CD4-positive, CD25-positive, alpha-beta regulatory T cell (primary cell): Measurements from ENCODE around the gene PDGFD. TPM values are rescaled to one million over a fixed set of nuclear protein-coding genes. Genes with fewer than 3 reads are reported as not detected.

Source experiments
- ATAC-seq, 2 donors: fragments of 150-1000 bp; cut with Tn5 transposase; one replicate each; pipeline ENCODE4 v1.10.0; 2021; ENCODE audit warnings: low read depth in 2 of 2, moderate number of reproducible peaks in 2 of 2, moderate library complexity in 1 of 2
- DNase-seq, 3 donors: peaks; one replicate each; pipeline versions ENCODE4 v3.0.0 to v3.0.0-alpha.2; 2012 to 2022; ENCODE audit warnings: mixed read lengths in 1 of 3
- H3K27ac ChIP-seq: one replicate; pipeline ENCODE4 v1.7.0; 2013; ENCODE audit warnings: mild to moderate bottlenecking, low read length; ENCODE audit not compliant: insufficient read depth, poor library complexity, severe bottlenecking
- H3K27me3 ChIP-seq: one replicate; pipeline ENCODE4 v1.7.0; 2013; ENCODE audit warnings: low read length; ENCODE audit not compliant: control insufficient read depth, insufficient read depth
- H3K36me3 ChIP-seq: one replicate; pipeline ENCODE4 v1.7.0; 2013; ENCODE audit warnings: mild to moderate bottlenecking, low read length, moderate library complexity; ENCODE audit not compliant: control insufficient read depth, insufficient read depth
- H3K4me1 ChIP-seq: 2 replicates; pipeline ENCODE4 v1.7.0; 2013; ENCODE audit warnings: mild to moderate bottlenecking, low read length; ENCODE audit not compliant: insufficient read depth, control insufficient read depth, poor library complexity, severe bottlenecking
- H3K4me3 ChIP-seq: one replicate; pipeline ENCODE4 v1.7.0; 2013; ENCODE audit warnings: low read depth, mild to moderate bottlenecking, low read length, moderate library complexity
- H3K9me3 ChIP-seq, 2 experiments: 1 replicate in 1 of 2; 2 replicates in 1 of 2; pipeline ENCODE4 v1.7.0; 2013; ENCODE audit warnings: low read length in 2 of 2, mild to moderate bottlenecking in 1 of 2, moderate library complexity in 1 of 2; ENCODE audit not compliant: control insufficient read depth in 2 of 2
- H3K27ac Mint-ChIP-seq, 3 donors: one replicate each; pipeline ENCODE4 v1.8.0; 2020 to 2022; ENCODE audit warnings: mild to moderate bottlenecking in 3 of 3, mixed read lengths in 3 of 3, moderate library complexity in 2 of 3
- H3K27me3 Mint-ChIP-seq: one replicate; pipeline ENCODE4 v1.8.0; 2022; ENCODE audit warnings: mild to moderate bottlenecking, mixed read lengths
- H3K36me3 Mint-ChIP-seq: one replicate; pipeline ENCODE4 v1.8.0; 2020; ENCODE audit warnings: mixed read lengths
- H3K4me1 Mint-ChIP-seq, 4 donors: one replicate each; pipeline ENCODE4 v1.8.0; 2020 to 2022; ENCODE audit warnings: mixed read lengths in 4 of 4, mild to moderate bottlenecking in 1 of 4
- H3K4me3 Mint-ChIP-seq, 4 donors: one replicate each; pipeline ENCODE4 v1.8.0; 2020 to 2022; ENCODE audit warnings: mild to moderate bottlenecking in 4 of 4, mixed read lengths in 4 of 4, moderate library complexity in 3 of 4
- H3K9me3 Mint-ChIP-seq, 7 donors: one replicate each; pipeline ENCODE4 v1.8.0; 2020 to 2022; ENCODE audit warnings: mixed read lengths in 7 of 7, mild to moderate bottlenecking in 3 of 7, moderate library complexity in 2 of 7
- polyA plus RNA-seq, 4 donors: library from polyadenylated mRNA; unstranded; fragments of 300-500 nt; fragmentation: Illumina TruSeq; gene quantifications; one replicate each; pipeline ENCODE4 v1.2.3, GENCODE V29; 2021
- total RNA-seq: library from RNA; stranded (reverse); gene quantifications from one replicate; pipeline ENCODE4 v1.2.3, GENCODE V29; 2022

The PDGFD gene
- total and polyA plus RNA-seq, 5 donors from 2014 or later = 0.05 TPM; not detected in 4

GRCh38 chr11:103867481-103867880, 296.5 kb downstream of the PDGFD start:
- H3K27me3 Mint-ChIP-seq = no peaks in the 10 kb centered on the region
- Histone ChIP-seq H3K27ac (no peak overlapping the region), H3K4me1 (no peaks in the 10 kb centered on the region), H3K4me3 (no peak overlapping the region), H3K27me3 (no peaks in the 10 kb centered on the region), H3K36me3 (no peaks in the 10 kb centered on the region), H3K9me3 (no peaks in the 10 kb centered on the region)
- no peaks in the 10 kb centered on the region for H3K36me3 Mint-ChIP-seq
- H3K4me3 Mint-ChIP-seq = no peak overlapping the region
- no peak overlapping the region for H3K27ac Mint-ChIP-seq
- H3K9me3 Mint-ChIP-seq = peaks cover 0 to 3% (median 0%) of the 10 kb centered on the region in 7 donors
- no peaks in the 10 kb centered on the region for H3K4me1 Mint-ChIP-seq
- DNase-seq (no peak), ATAC-seq (no peak)

- Histone ChIP-seq H3K27me3 (no peaks in the 10 kb centered on the region), H3K4me1 (no peaks in the 10 kb centered on the region), H3K27ac (no peak overlapping the region), H3K9me3 (no peaks in the 10 kb centered on the region), H3K36me3 (no peaks in the 10 kb centered on the region), H3K4me3 (no peak overlapping the region)
- DNase-seq (no peak), ATAC-seq (no peak)
- Mint-ChIP-seq H3K27me3 (no peaks in the 10 kb centered on the region), H3K4me3 (no peak overlapping the region), H3K27ac (no peak overlapping the region), H3K9me3 (peaks cover 0 to 3% (median 0%) of the 10 kb centered on the region in 7 donors), H3K36me3 (no peaks in the 10 kb centered on the region), H3K4me1 (no peaks in the 10 kb centered on the region)
Measured at GRCh38 chr11:103863497-103863896, 300.4 kb downstream of the PDGFD start.

GRCh38 chr11:103862802-103863174, 301.2 kb downstream of the PDGFD start:
- Histone ChIP-seq H3K27ac (no peak overlapping the region), H3K36me3 (no peaks in the 10 kb centered on the region), H3K4me3 (no peak overlapping the region), H3K4me1 (no peaks in the 10 kb centered on the region), H3K9me3 (no peaks in the 10 kb centered on the region), H3K27me3 (no peaks in the 10 kb centered on the region)
- Mint-ChIP-seq H3K4me1 (no peaks in the 10 kb centered on the region), H3K27me3 (no peaks in the 10 kb centered on the region), H3K27ac (no peak overlapping the region), H3K36me3 (no peaks in the 10 kb centered on the region), H3K9me3 (peaks cover 0 to 3% (median 0%) of the 10 kb centered on the region in 7 donors), H3K4me3 (no peak overlapping the region)
- DNase-seq (no peak), ATAC-seq (no peak)

GRCh38 chr11:103862094-103862801, 301.7 kb downstream of the PDGFD start:
- no peak overlapping the region for H3K27ac ChIP-seq
- ATAC-seq (no peak), DNase-seq (no peak)
- Mint-ChIP-seq H3K27ac (no peak overlapping the region), H3K9me3 (peaks cover 0 to 3% (median 0%) of the 10 kb centered on the region in 7 donors), H3K27me3 (no peaks in the 10 kb centered on the region), H3K36me3 (no peaks in the 10 kb centered on the region), H3K4me3 (no peak overlapping the region), H3K4me1 (no peaks in the 10 kb centered on the region)
- H3K36me3 ChIP-seq = no peaks in the 10 kb centered on the region
- H3K9me3 ChIP-seq = no peaks in the 10 kb centered on the region
- H3K4me3 ChIP-seq = no peak overlapping the region
- no peaks in the 10 kb centered on the region for H3K27me3 ChIP-seq
- H3K4me1 ChIP-seq = no peaks in the 10 kb centered on the region

Other genes starting within 250 kb of the PDGFD start
- gene DDI1, start 127.5 kb downstream of the PDGFD start, total RNA-seq = not detected
- under 1 TPM in 1 of 4 donors, not detected in 3; 0.17 TPM for gene DDI1, start 127.5 kb downstream of the PDGFD start, polyA plus RNA-seq